ENCODE measurements around the gene TMEM54. TPM values are rescaled to one million over a fixed set of nuclear protein-coding genes. Genes with fewer than 3 reads are reported as not detected.

TMEM54 gene
- total and polyA plus RNA-seq, 2 of the 13 experiments (the other 11 are each of a cell fraction or from before 2014, with no cell fraction given) = 2.5 to 2.9 TPM

GRCh38 chr1:32917521-32917920 is 16.3 kb upstream of the TMEM54 start:
- Histone ChIP-seq H3K36me3 (replicated peaks in 1 of 2; ENCODE audit: control insufficient read depth in 1 of 2, insufficient read depth in 2 of 2, low read length in 2 of 2) (no peaks in the 10 kb centered on the region), H3K4me1 (ENCODE audit: insufficient read depth, low read length) (peaks cover 26% of the 10 kb centered on the region), H3K9ac (ENCODE audit: insufficient read depth, low read depth, low read length) (no peak overlapping the region), H3K9me3 (ENCODE audit: low read length) (no peaks in the 10 kb centered on the region), H3K4me2 (ENCODE audit: low read depth, low read length) (no peak overlapping the region), H4K20me1 (ENCODE audit: insufficient read depth, low read length) (no peaks in the 10 kb centered on the region), H3K27me3 (ENCODE audit: control insufficient read depth in 1 of 2, insufficient read depth in 2 of 2, low read length in 2 of 2) (peaks cover 2 to 7% of the 10 kb centered on the region in 2 experiments; a peak in 2 of 5 replicates), H3K79me2 (ENCODE audit: insufficient read depth, low read length) (no peaks in the 10 kb centered on the region), H3K27ac (ENCODE audit: extremely low read length, insufficient read depth, low read length) (no peak overlapping the region), H2AFZ (ENCODE audit: low read length) (no peak overlapping the region), H3K4me3 (replicated peaks in 1 of 3; ENCODE audit: insufficient read depth in 1 of 3, low read depth in 2 of 3, low read length in 3 of 3) (no peak overlapping the region)
- in situ Hi-C loops (cut with HindIII; ENCODE audit: extremely low pct_ligation_motif_present, low pct_unique_long_range_greater_than_20kb) = no loop called here
- ChIA-PET POLR2A (no interaction called here), CTCF (ENCODE audit: low intra/inter-chr PET ratio, low total read pairs) (no interaction called here)
- no TSS peak for BruUV-seq (replicated peaks)
- ATAC-seq = no peak
- WGBS (ENCODE audit: low lambda C conversion rate) = 44% methylated on average over 6 of the region's 7 CpGs
- intact Hi-C loops (cut with micrococcal nuclease; ENCODE audit: unreplicated experiment) = no loop called here
- FAIRE-seq = no peak
- TF ChIP-seq KDM2A (CRISPR knock-in tag; IDR thresholded peaks at IDR 0.05; ENCODE audit: borderline replicate concordance, low read depth) = no peak
- no peak for TF ChIP-seq ZNF619 (CRISPR knock-in tag; IDR thresholded peaks at IDR 0.05)
- TF ChIP-seq DMTF1 (CRISPR knock-in tag; IDR thresholded peaks at IDR 0.05) = no peak
- TF ChIP-seq HNRNPK (IDR thresholded peaks at IDR 0.05; ENCODE audit: low read depth, low read length, poor library complexity, severe bottlenecking) = no peak
- TF ChIP-seq ZNF530 (CRISPR knock-in tag; IDR thresholded peaks at IDR 0.05; ENCODE audit: low read depth) = no peak
- no peak for TF ChIP-seq XRCC5 (optimal IDR thresholded peaks at IDR 0.05; ENCODE audit: low read length)
- DNase-seq (ENCODE audit: low spot score) = no peak
